KMS-11 (cell line): Measurements from ENCODE around the gene PDZRN3.

Experiments used
- H2AFZ ChIP-seq: fragments of 200-600 bp; sonication (generic); 2 replicates; pipeline ENCODE4 v1.6.1; 2016; ENCODE audit warnings: antibody characterized with exemption, mixed run types, low read depth
- H3K27ac ChIP-seq: fragments of 200-600 bp; sonication (generic); 2 replicates; pipeline ENCODE4 v1.6.1; 2016; ENCODE audit warnings: mild to moderate bottlenecking, mixed run types
- H3K27me3 ChIP-seq: fragments of 200-600 bp; sonication (generic); 2 replicates; pipeline ENCODE4 v1.6.1; 2017; ENCODE audit warnings: mild to moderate bottlenecking, low read depth, mixed run types, moderate library complexity; ENCODE audit not compliant: insufficient read depth
- H3K36me3 ChIP-seq: fragments of 200-600 bp; sonication (generic); 2 replicates; pipeline ENCODE4 v1.6.1; 2017; ENCODE audit warnings: mild to moderate bottlenecking, mixed run types; ENCODE audit not compliant: insufficient read depth
- H3K4me1 ChIP-seq: fragments of 200-600 bp; sonication (generic); 2 replicates; pipeline ENCODE4 v1.6.1; 2016; ENCODE audit warnings: mild to moderate bottlenecking, low read depth, mixed run types; ENCODE audit not compliant: poor library complexity, severe bottlenecking
- H3K4me2 ChIP-seq: fragments of 200-600 bp; sonication (generic); 2 replicates; pipeline ENCODE4 v1.7.0; 2016; ENCODE audit warnings: mild to moderate bottlenecking, mixed run types
- H3K4me3 ChIP-seq: fragments of 200-600 bp; sonication (generic); IDR thresholded peaks from 2 replicates; pipeline ENCODE4 v1.6.1; 2017; ENCODE audit warnings: low read depth, low read length, mixed read lengths; ENCODE audit not compliant: insufficient read depth
- H3K79me2 ChIP-seq: fragments of 200-600 bp; sonication (generic); 2 replicates; pipeline ENCODE4 v1.6.1; 2016; ENCODE audit warnings: low read depth, mixed run types; ENCODE audit not compliant: insufficient read depth
- H3K9ac ChIP-seq: fragments of 200-600 bp; sonication (generic); 2 replicates; pipeline ENCODE4 v1.6.1; 2016; ENCODE audit warnings: mild to moderate bottlenecking, mixed run types
- H4K20me1 ChIP-seq: fragments of 200-600 bp; sonication (generic); 2 replicates; pipeline ENCODE4 v1.6.1; 2016; ENCODE audit warnings: mild to moderate bottlenecking, mixed run types; ENCODE audit not compliant: insufficient read depth
- TF ChIP-seq, protein P1 (sequence below): fragments of 200-600 bp; sonication (generic); conservative IDR thresholded peaks from 2 replicates; pipeline ENCODE4 v1.6.1; 2017; ENCODE audit warnings: low read depth, mild to moderate bottlenecking, antibody characterized with exemption, low read length, moderate library complexity, mixed read lengths

PDZRN3 gene

DNA sequence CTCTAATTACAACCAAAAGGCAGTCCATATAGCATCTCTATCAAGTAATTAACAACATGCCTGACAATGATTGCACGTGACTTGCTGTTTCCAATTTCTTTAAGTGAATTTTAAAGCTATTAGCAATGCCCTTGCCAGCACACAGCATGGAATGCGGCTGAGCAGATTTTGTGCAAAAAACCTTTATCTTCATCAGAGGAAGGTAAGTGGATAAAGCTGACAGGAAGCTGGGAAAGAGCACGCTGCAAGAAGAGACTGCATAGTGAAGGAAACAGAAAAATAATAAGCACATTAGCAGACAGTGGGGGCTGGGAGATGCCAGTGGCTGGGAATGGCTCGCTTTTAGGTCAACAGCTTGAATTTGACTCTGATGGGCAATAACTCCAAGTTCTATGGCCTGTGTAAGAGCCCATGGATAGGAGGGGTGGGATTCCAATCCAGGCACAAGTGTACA lies 138.8 kb downstream of the PDZRN3 start:
- Histone ChIP-seq H3K9ac (no peak overlapping the region), H3K4me2 (no peak overlapping the region), H3K36me3 (no peaks in the 10 kb centered on the region), H3K27me3 (no peaks in the 10 kb centered on the region), H3K4me3 (no peak overlapping the region), H3K79me2 (no peaks in the 10 kb centered on the region), H4K20me1 (no peaks in the 10 kb centered on the region), H3K27ac (no peak overlapping the region), H2AFZ (no peak overlapping the region), H3K4me1 (peaks cover 16% of the 10 kb centered on the region)
- TF ChIP-seq, protein P1, sequence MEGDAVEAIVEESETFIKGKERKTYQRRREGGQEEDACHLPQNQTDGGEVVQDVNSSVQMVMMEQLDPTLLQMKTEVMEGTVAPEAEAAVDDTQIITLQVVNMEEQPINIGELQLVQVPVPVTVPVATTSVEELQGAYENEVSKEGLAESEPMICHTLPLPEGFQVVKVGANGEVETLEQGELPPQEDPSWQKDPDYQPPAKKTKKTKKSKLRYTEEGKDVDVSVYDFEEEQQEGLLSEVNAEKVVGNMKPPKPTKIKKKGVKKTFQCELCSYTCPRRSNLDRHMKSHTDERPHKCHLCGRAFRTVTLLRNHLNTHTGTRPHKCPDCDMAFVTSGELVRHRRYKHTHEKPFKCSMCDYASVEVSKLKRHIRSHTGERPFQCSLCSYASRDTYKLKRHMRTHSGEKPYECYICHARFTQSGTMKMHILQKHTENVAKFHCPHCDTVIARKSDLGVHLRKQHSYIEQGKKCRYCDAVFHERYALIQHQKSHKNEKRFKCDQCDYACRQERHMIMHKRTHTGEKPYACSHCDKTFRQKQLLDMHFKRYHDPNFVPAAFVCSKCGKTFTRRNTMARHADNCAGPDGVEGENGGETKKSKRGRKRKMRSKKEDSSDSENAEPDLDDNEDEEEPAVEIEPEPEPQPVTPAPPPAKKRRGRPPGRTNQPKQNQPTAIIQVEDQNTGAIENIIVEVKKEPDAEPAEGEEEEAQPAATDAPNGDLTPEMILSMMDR: no peak

GRCh38 chr3:73484656-73485248 lies 140.0 kb downstream of the PDZRN3 start:
- no peak overlapping the region for H3K9ac ChIP-seq
- no peaks in the 10 kb centered on the region for H4K20me1 ChIP-seq
- H3K27me3 ChIP-seq: no peaks in the 10 kb centered on the region
- peak overlapping the region; percentile 26; the same call in 1 of the 2 replicates for H2AFZ ChIP-seq
- TF ChIP-seq, protein P1: no peak
- no peak overlapping the region for H3K4me3 ChIP-seq
- H3K27ac ChIP-seq: no peak overlapping the region
- no peaks in the 10 kb centered on the region for H3K79me2 ChIP-seq
- no peaks in the 10 kb centered on the region for H3K36me3 ChIP-seq
- peaks cover 16% of the 10 kb centered on the region for H3K4me1 ChIP-seq
- peak overlapping the region; percentile 49 for H3K4me2 ChIP-seq

GRCh38 chr3:73481888-73482287 lies 142.9 kb downstream of the PDZRN3 start:
- no peaks in the 10 kb centered on the region for H3K36me3 ChIP-seq
- peaks cover 16% of the 10 kb centered on the region for H3K4me1 ChIP-seq
- H3K27ac ChIP-seq: no peak overlapping the region
- no peak overlapping the region for H3K4me2 ChIP-seq
- H4K20me1 ChIP-seq: no peaks in the 10 kb centered on the region
- TF ChIP-seq, protein P1: no peak
- no peaks in the 10 kb centered on the region for H3K27me3 ChIP-seq
- no peak overlapping the region for H3K4me3 ChIP-seq
- no peak overlapping the region for H3K9ac ChIP-seq
- no peaks in the 10 kb centered on the region for H3K79me2 ChIP-seq
- H2AFZ ChIP-seq: no peak overlapping the region

DNA sequence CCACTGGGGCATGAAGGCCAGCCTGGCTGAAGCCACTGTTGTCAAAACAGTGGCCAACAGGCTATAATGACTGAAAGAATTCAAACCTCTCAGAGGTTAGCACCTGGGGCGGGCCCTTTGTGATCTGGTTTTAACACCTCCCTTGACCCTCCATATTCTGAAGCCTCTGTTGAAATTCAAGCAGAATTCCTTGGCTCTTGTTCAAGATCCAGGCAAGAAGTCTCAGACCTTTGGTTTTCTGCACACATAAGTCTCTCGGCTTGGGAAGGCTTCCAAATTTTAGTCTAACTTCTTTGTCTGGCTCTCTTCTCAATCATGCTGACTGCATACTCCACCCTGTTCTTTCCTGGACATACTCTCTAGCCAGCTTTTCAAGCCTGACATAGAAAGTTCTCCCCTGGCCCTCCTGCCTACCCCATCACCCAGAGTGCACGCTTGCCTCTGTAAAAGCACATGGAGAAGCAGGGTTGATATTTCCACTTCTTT lies 144.5 kb downstream of the PDZRN3 start:
- Histone ChIP-seq H3K9ac (no peak overlapping the region), H2AFZ (no peak overlapping the region), H3K27ac (no peak overlapping the region), H3K4me1 (peaks cover 12% of the 10 kb centered on the region), H3K79me2 (no peaks in the 10 kb centered on the region), H4K20me1 (no peaks in the 10 kb centered on the region), H3K4me3 (no peak overlapping the region), H3K36me3 (no peaks in the 10 kb centered on the region), H3K4me2 (no peak overlapping the region), H3K27me3 (no peaks in the 10 kb centered on the region)
- TF ChIP-seq, protein P1: no peak
